Activated T-cell treated with anti-CD3 and anti-CD28 coated beads for 24 hours (primary cell): ENCODE results near the gene CELF5.

Source experiments
- DNase-seq: peaks from one replicate; pipeline ENCODE4 v3.0.0-alpha.2; 2020; ENCODE audit warnings: low read depth

Gene CELF5

DNA sequence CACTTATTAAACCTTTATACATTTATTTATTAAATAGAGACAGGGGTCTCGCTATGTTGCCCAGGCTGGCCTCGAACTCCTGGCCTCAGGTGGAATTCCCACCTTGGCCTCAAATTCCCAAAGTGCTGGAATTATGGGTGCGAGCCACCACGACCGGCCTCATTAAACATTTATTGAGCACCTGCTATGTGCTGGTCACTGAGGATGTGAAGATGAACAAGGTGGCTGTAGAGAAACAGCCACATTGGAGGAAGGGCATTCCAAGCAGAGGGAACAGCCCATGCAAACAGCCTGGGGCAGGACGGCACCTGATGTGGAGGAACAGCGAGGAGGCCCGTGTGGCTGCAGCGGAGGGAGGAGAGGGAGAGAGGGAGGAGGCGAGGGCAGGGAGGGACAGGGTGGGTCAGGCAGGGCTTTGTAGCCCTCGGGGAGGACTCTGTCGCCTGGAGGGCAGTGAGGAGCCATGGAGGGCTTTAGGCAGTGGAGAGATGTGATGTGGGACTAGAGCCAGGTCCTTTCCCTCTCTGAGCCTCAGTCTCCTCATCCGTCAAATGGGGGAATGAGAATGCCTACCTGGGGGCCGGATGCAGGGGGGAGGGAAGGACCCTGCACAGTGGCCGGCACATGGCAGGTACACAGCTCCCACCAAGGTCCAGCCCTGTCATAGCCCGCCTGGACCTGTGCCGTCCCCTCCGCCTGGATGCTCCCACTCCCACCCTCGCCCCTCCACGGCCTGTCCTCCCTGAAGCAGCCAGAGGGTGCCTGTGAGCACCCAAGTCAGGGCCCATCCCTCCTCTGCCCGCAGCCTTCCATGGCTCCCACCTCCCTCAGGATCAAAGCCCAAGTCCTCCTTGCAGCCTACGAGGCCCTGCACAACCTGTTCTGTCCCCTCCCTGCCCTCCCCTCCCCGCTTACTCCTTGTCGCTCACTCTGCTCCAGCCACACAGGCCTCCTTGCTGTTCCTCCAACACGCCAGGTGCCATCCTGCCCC, 120.4 kb downstream of the CELF5 start:
- no peak for DNase-seq

DNA sequence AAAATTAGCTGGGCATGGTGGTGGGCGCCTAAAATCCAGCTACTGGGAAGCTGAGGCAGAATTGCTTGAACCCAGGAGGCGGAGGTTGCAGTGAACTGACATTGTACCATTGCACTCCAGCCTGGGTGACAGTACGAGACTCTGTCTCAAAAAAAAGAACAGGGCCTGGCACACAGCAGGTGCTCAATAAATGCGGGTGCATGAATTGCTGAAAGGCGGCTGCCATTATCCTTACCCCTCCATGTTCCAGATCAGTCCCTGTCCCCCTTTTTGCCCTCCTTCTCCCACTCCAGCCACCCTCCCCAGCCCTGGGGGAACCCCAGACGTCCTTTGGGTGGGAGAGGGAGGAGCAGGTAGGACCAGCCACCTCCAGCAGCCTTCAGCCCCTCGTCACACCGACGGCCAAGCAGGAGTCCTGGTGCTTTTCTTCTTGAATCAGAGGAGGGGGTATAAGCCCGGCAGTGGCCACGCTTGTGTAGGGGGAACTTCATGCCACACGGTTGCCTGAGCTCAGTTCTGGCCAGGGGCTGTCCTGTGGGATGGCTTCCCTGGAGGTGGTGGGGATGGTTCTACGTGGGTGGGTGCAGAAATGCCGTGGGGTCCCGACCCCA, 121.5 kb downstream of the CELF5 start:
- DNase-seq: no peak
